Amniotic stem cell (primary cell): ENCODE measurements around the gene FRMD6.
A peak's percentile ranks its signal among the peaks of the same experiment; 100 is the strongest.
"Not testable (repeated sequence)": the region's sequence is repeated elsewhere in the genome, so short reads cannot be mapped to it uniquely, and the experiment has no call there.

ENCODE experiments used
- DNase-seq: peaks from one replicate; lab custom pipeline; 2025; lab: John Stamatoyannopoulos, UW

The FRMD6 gene

GRCh38 chr14:51725061-51725460 lies 73.4 kb downstream of the FRMD6 start:
- DNase-seq, result no peak

GRCh38 chr14:51726166-51726899 lies 74.6 kb downstream of the FRMD6 start:
- DNase-seq, result no peak

- DNase-seq, result no peak
These were observed 75.8 kb downstream of the FRMD6 start for GRCh38 chr14:51727526-51727925.

GRCh38 chr14:51730098-51730497 lies 78.4 kb downstream of the FRMD6 start:
- no peak for DNase-seq

GRCh38 chr14:51730684-51731083 lies 79.0 kb downstream of the FRMD6 start:
- DNase-seq, result no peak

- DNase-seq, result no peak
These were observed 80.9 kb downstream of the FRMD6 start for GRCh38 chr14:51732494-51733112.

GRCh38 chr14:51733147-51733546 lies 81.4 kb downstream of the FRMD6 start:
- DNase-seq, result no peak

GRCh38 chr14:51735851-51736250 lies 84.1 kb downstream of the FRMD6 start:
- DNase-seq, result no peak

- no peak for DNase-seq
These were observed 87.0 kb downstream of the FRMD6 start for GRCh38 chr14:51738754-51739153.

GRCh38 chr14:51743588-51744000 lies 91.9 kb downstream of the FRMD6 start:
- no peak for DNase-seq

GRCh38 chr14:51744372-51745130 lies 92.8 kb downstream of the FRMD6 start:
- no peak for DNase-seq

- not testable (repeated sequence) for DNase-seq
These were observed 95.1 kb downstream of the FRMD6 start for GRCh38 chr14:51746823-51747222.

GRCh38 chr14:51750542-51750941 lies 98.8 kb downstream of the FRMD6 start:
- no peak for DNase-seq

- DNase-seq, result not testable (repeated sequence)
These were observed 100.1 kb downstream of the FRMD6 start for GRCh38 chr14:51751611-51752345.

GRCh38 chr14:51757756-51758155 lies 106.0 kb downstream of the FRMD6 start:
- not testable (repeated sequence) for DNase-seq

GRCh38 chr14:51759950-51760349 lies 108.2 kb downstream of the FRMD6 start:
- DNase-seq, result no peak

GRCh38 chr14:51765726-51766125 lies 114.0 kb downstream of the FRMD6 start:
- not testable (repeated sequence) for DNase-seq

- not testable (repeated sequence) for DNase-seq
These were observed 114.9 kb downstream of the FRMD6 start for GRCh38 chr14:51766586-51766985.

GRCh38 chr14:51769261-51769660 lies 117.6 kb downstream of the FRMD6 start:
- not testable (repeated sequence) for DNase-seq

- no peak for DNase-seq
These were observed 122.5 kb downstream of the FRMD6 start for GRCh38 chr14:51774209-51774608.

- peak; percentile 45 for DNase-seq
These were observed 124.6 kb downstream of the FRMD6 start for GRCh38 chr14:51776102-51776894.
